A172 (cell line): ENCODE measurements around the gene TMEM167A. TPM values are rescaled to one million over a fixed set of nuclear protein-coding genes. Genes with fewer than 3 reads are reported as not detected.
A peak's percentile ranks its signal among the peaks of the same experiment; 100 is the strongest.

Source experiments
- DNase-seq: peaks from one replicate; pipeline ENCODE4 v3.0.0-alpha.2; 2015; ENCODE audit warnings: low spot score
- total RNA-seq: library from RNA; depleted of rRNA; stranded (reverse); fragments of >200 nt; shearing (Covaris generic); gene quantifications from 2 replicates; pipeline ENCODE4 v1.2.3, GENCODE V29; 2014; rRNA removed

TMEM167A gene, protein sequence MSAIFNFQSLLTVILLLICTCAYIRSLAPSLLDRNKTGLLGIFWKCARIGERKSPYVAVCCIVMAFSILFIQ
- 122 and 139 TPM in 2 replicates for total RNA-seq

DNA sequence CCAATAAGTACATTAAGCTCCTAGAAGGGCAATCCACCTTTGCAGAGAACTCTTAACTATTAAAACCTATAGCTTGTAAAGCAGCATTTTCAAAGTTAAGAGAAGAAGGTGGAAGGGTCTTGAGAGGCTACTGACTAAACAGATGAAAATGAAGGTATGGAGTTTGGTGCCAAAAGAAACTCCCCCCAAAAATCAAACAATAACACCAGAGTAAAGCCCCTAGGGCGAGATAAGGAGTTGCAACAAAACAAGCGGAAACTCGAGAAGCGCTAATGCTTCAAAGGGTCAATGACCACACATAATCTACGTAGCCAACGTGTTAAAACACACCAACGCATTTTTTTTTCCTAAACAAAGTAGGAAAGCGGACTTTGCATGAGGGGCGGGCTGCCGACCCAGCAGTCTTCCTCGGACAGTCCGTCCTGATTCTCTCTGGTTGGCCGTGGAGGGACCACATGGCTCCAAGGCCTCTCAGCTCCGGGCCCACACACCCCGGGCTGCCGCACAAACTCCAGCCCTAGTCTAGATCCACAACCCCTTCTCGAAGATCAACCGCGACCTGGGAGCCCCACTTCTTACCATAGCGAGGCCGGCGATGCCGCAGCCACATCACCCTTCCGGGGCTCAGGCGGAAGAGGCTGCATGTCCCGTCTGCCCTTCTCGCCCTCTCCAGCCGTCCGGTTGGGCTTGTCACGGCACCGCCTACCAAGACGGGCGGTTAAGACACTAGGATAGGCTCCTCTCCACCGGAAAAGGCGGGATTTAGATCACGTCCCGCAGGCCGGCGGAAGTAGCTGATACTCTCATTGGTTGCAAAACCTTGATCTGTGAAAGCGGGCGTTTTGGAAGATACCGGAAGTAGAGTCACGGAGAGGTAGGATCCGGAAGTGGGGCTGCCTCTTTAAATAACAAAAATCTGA, at the start of gene TMEM167A, which contains the start of gene XRCC4:
TMEM167A (minus strand) TSS at position 653 of the 920 bp plus-strand sequence; CDS start at position 582, 71 bp downstream.
XRCC4 (plus strand) TSS at position 806 of the 920 bp plus-strand sequence. CDS start 27,373 bp downstream, outside the sequence.
- DNase-seq: peak; percentile 99

DNA sequence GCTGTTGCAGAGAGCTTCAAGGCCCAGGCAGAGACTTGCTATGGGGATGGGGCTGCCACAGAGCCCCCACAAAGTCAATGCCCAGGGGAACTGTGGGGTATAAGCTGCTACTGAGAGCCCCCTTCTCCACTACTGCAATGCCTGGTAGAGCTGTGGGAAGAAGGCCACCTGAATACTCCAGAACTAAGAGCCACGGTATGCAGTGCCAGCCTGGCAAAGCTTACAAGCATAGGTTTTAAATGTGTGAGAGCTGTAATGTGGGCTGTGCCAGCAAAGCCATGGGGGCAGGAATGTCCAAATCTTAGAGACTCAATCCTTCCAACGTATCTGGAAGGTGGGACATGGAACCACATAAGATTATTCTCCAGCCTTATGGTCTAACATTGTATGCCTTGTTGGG, 49.3 kb upstream of the TMEM167A start:
- no peak for DNase-seq

DNA sequence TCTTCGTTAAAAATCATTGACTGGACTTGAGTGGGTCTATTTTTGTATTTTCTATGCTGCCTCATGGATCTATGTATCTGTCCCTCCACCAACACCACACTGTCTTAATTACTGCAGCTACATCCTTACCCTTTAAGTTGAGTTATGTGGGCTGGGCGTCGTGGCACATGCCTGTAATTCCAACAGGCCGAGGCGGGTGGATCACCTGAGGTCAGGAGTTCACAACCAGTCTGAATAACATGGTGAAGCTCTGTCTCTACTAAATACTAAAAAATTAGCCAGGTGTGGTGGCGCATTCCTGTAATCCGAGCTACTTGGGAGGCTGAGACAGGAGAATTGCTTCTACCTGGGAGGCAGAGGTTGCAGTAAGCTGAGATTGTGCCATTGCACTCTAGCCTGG, 48.4 kb upstream of the TMEM167A start:
- DNase-seq: no peak

DNA sequence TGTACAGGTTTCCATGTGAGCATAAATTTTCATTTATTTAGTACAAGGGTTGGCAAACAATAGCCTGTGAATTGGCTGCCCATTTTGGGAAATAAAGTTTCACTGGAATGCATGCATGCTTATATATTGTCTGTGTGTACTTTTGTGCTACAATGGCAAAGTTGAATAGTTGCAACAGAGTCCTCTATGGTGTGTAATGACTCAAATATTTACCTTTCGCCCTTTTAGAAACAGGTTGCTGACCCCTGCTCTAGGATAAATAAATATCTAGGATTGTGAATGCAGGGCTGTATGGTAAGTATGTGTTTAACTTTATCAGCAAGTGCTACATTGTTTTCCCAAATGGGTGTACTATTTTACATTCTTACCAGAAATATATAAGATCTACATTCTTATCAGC, 47.4 kb upstream of the TMEM167A start:
- DNase-seq: no peak

DNA sequence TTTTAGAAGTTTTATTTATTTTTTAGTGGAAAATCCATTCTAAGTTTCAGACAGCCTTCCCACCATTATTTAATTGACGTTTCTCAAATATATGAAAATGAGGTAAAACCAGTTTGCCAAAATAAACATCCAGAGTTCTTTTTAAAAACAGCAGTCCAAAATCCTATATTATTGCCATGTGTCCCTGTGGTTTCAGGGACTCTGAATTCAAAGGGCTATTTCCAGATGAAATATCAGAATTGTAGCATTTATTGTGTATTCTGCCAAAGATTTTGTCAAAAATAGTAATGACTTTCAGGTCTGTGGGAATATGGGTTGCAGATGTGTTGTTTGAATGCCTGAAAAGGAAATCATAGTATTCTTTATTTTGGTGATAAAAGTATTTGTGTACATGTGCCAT, 41.8 kb upstream of the TMEM167A start:
- DNase-seq: no peak

DNA sequence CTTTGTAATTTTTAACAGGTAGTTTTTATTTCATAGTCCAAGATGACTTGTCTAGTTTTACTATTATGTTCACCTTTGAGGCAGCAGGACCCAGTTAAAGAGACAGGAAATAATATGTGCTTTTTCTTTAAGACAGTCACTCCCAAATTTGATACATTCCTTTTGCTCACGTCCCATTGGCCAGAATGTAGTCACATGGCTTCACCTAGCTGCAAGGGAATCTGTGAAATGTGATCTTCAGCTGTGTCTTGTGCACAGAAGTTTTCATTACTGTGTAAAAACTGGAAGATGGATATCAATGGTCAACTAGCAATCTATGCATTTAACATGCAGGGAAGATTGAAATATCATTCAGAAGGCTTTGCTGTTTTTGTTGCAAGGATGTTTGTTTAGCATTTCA, 41.3 kb upstream of the TMEM167A start:
- DNase-seq: no peak

DNA sequence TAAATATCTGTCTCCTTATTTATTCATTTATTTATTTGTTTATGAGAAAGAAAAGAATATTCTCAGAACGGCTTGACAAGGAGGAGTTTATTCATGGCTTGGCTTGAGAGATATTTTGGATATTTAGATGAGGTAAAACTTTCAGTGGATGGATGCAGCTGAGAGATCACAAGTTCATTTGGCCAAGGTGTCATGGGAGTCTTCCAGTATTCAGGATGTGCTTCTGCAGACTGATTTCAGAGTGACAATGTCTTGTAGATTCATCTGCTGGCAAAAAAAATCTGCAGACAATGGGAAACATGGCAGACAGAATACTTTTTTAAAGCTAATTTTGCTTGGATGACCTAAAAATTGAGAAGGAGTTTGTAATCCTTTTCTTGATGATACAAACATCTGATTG, 38.6 kb upstream of the TMEM167A start:
- no peak for DNase-seq

DNA sequence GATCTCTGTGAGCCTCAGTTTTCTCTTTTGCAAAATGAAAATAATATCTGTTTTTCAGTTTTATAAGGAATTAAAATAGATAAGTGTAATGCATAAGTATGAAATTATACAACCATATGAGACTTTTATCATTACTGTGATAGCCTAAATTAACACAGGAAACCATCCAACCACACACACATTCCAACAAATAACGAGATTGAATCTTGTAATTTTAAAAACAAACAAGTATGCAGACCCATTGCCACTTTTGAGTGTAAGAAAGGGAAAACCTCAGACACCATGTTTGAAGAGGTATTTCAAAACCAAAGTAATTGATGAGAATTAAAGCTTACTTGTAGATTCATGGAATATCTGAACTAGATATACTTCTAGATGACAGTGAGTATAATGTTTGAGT, 32.2 kb upstream of the TMEM167A start:
- DNase-seq: no peak

DNA sequence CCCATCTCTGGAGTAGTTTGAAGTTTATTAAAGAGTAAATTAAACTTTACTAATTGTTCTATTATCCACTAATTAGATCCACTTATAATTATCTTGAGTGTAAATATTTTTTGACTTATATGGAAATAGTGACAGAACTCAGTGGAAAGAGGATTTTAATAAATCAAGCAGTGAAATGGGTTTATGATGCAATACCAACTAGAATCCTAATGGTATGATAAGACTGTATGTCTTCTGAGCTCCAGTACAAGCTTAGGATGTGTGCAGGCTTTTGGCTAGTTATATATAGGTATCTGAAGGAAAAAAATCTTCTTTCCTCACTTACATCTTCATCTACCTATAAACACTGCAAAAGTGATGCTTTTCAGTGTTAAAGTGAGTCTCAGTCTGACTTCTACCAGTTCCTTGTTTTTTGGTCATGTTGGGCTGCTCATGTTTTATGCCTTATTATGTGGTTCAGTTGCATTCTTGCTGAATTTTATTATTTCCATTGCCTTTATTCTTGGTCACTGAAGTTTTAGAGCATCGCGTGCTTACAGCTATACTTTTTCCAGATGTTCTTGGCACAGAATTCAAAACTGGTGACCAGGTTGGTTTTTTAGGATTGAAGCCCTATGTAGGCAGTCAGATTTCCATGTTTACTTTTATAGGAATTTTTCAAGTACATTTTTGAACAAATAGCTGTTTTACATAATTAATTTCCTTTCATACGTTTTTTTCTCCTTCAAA, 30.7 kb upstream of the TMEM167A start:
- DNase-seq: no peak

DNA sequence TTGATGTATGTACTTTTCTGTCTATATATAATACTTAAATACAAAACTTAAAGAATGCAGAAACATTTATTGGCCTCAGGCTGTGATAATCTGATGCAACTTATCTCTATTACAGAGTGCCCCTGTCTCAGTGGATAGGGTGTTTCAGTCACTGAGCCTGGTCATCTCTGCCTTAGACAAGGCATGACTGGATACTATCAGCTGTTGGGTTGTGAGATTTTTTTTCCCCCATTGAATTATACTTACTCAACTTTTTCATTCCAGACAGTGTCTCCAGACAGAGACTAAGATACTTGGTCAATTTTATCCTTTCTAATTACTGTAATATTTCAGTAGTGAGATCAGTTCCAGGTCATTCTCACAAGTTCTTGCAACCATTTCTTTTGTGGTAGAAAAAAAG, 26.8 kb upstream of the TMEM167A start:
- no peak for DNase-seq

DNA sequence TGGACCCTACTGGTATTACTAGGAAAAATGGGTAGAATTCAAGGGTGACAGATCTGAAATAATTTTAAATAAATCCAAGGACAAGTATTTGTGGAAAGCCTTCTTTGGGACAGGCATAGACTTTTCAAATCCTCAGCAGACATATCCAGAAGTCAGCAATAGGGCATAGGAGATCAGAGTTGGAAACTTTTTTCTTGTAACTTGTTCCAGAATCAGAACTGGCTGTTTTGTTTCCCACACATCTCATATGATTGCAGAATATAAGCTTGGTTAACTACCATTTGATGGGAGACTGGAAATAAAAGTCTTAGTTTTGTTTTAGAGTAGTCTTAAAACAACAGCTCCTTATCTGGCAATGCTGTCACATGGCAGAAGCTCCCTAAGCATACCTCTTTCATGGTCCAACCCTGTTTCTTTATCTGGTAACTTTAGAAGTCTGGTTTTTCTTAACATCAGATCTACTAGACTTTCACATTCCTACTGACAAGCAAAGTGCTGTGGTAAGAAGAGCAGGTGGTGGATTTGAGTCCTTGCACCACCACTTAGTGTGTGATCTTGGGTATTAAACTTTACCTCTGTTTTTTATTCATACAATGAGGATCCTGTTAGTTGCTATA, 25.3 kb upstream of the TMEM167A start:
- DNase-seq: no peak

DNA sequence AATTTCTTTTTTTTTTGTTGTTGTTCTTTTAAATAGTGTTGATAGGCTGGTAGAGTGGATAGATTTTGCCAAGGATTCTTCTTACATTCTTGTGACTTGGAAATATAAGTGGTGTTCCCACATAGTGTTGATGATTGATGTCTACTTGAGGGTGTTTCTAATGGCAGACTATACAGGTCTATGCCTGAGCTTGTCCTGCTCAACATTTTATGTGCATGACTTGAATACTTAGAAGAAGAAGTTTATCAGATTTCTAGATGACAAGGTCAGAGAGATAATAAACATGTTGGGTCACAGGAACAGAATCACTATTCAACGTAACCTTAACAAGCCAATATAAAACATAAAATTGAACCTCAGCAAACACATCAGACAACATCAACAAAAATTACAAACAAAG, 24.3 kb upstream of the TMEM167A start:
- no peak for DNase-seq

DNA sequence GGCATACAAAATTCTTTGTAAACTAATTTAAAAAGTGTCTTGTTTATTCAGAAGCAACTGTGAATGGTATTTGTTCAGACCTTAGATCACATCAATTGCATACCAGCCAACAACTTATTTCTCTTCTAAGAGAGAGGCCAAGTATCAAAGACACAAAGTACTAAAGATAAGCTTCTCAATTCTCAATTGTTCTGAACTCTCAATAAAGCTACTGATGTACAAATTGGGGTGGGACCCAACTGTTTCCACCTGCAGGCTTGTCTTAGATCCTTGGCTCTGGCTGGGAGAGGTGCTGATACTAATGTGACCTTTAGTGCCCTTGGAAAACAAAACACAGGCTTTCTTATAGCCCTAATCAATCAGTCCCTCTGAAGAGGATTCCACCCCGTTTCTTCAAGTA, 22.3 kb upstream of the TMEM167A start:
- no peak for DNase-seq

DNA sequence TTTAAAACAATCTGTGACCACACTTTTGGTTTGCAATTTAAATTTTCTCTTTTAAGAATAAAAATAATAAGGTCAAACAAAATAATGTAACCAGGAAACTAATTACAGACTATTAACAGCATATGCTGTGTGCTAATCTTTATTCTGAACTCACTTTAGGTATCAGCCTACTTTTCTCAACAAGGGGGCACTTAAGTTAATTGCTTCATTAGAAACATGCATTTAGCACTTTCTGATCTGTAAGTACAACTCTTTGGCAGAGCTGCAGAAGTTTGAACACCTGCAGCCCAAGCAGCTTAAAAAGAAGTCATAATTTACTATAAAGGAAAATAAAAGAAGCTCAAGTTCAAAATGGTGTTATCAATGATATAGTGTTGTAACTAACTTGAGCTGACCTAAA, 21.8 kb upstream of the TMEM167A start:
- no peak for DNase-seq

DNA sequence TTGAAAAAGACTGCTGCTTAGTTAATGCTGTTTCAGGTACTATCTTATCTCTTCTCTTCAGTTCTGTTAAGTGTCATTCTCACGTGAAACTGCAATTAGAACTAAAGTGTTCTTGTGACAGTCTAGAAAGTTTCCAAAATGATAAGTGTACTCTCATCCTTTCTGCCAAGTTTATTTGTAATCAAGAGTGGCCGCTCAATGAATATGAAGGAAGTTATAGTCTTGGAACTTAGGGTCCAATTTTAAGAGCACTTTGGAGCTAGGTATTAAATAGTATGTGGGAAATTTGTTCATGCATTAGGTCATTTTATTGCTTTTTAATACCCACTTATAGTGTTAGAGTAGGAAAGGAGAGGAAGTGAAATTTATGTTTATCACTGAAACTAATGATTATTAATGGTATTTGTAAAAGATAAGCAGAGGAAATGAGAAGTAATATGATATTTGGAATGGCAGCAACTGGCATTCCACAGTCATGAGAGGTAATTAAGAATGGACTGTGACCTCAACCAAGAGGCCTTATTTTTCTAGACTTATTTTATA, 20.6 kb upstream of the TMEM167A start:
- DNase-seq: peak; percentile 18

DNA sequence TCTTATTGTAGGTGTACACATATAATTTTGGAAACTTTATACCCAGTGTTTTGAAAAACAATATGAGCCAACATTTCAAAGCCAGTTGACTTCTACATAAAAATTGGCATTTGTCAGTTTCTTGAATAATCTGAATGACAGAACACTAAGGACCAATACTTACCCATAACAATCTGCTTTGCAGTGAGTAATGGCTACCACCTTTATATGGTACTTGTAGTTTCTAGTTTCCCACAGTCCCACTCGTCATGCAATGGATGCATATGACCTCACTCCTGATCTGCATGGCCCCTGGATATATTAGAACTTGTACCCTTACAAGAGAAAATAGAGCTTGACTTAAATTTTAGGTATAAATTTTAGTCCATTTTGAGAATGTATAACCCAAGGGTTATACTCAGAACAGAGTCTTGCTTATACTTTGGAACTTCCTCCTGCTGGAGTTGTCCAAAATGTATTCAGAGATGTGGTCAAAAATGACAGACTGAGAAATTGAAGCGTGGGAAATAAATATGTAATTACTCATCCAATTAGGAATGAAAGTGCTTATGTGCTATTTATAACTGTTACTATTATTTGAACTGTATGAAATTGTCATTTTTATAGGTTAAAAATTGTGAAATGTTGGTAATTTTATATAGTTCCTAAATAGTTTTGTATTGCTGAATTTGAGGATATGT, 19.6 kb upstream of the TMEM167A start:
- DNase-seq: peak; percentile 17

DNA sequence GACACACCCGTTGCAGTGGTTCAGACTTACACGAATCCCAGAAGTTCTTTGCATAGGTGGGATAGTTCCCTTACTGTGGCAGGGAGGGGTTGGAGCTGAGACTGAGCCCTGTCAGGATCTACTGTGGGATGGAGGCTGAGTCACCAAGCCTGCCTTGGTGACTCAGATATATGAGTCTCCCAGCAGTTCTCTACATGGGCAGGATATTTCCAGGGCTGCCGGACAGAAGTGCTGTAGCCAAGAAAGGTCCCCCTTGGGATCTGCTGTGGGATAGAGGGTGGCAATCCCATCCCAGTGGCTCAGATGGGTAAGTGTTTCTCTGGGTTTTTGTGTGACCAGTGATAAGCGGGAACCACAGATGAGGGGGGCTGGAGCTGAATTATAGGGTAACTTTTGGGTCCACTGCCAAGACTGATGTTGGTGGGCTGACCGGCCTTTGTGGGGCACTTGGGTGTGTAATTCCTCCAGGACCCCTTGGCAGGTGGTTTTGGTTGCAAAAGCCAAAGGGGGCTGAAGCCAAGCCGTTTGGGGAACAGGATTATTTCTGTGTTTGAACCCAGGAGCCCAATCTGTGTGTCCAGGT, 18.9 kb upstream of the TMEM167A start:
- DNase-seq: peak; percentile 88

DNA sequence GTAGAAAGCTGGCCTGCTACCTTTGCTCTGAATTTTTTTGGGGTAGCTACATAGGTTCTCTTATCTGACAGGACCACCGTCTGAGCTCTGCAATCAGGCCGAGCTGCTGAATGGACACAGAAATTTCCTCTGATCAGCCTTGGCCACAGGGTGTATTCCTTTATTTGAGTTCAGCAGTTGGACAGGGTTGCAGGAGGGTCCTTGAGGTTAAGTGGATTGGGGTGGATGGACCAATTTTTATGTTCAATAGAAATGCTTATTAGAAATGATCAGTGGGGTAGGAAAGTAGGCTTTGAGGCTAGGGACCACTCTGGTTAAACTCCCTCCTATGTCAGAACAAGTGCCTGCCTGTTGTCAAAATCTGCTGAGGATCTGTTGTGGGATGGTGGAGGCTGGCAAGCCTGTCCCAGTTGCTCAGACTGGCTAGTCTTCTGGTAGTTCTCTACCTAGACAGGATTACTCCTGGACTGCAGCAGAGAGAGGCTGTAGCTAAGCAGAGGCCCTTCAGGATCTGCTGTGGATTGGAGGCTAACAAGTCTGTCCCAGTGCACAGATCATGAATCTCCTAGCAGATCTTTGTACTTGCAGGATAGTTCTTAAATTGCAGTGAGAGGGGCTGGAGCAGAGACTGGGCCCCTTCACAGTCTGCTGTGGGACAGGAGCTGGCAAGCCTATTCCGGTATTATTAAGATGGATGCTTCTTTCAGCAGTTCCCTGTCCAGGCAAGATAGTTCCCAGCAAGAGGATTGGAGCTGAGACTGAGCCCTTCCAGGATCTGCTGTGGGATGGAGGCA, 18.2 kb upstream of the TMEM167A start:
- DNase-seq: no peak

DNA sequence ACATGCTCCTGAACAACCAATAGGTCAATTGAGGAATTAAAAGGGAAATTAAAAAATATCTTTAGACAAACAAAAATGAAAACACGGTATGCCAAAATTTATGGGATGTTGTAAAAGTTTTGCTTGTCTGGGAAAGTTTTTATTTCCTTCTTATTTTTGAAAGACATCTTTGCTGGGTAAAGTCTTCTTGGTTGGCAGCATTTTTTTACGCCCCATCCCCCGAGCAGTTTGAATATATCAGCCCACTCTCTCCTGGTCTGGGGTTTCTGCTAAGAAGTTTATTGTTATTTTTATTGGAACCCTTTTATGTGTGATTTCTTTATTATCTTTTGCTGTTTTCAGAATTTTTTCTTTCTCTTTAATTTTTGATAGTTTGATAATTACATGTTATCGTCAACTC, 16.5 kb upstream of the TMEM167A start:
- no peak for DNase-seq

DNA sequence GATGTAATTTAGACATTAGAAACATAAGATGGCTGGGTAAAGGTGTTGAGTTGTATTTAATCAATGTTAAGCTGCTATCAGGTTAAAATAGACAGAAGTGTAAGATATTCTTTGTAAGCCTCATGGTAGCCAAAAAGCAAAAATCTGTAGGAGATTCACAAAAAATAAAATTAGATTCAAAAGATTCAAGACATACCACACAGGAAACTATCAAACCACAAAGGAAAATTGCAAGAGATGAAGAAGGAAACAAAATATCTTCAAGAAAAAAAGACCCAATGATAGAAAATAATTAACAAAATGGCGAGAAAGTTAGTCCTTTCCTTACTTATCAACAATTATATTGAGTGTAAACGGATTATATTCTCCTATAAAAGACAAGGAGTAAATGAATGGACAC, 15.4 kb upstream of the TMEM167A start:
- no peak for DNase-seq
